Endothelial cell of hepatic sinusoid (primary cell): ENCODE results near the gene MIPEP.
"Not testable (repeated sequence)": the region's sequence is repeated elsewhere in the genome, so short reads cannot be mapped to it uniquely, and the experiment has no call there.

Experiments
- in situ Hi-C: cut with HindIII; loops from 2 replicates; pipeline ENCODE4 v1.10.0; 2017; ENCODE audit warnings: low sequenced_read_pairs

MIPEP gene

DNA sequence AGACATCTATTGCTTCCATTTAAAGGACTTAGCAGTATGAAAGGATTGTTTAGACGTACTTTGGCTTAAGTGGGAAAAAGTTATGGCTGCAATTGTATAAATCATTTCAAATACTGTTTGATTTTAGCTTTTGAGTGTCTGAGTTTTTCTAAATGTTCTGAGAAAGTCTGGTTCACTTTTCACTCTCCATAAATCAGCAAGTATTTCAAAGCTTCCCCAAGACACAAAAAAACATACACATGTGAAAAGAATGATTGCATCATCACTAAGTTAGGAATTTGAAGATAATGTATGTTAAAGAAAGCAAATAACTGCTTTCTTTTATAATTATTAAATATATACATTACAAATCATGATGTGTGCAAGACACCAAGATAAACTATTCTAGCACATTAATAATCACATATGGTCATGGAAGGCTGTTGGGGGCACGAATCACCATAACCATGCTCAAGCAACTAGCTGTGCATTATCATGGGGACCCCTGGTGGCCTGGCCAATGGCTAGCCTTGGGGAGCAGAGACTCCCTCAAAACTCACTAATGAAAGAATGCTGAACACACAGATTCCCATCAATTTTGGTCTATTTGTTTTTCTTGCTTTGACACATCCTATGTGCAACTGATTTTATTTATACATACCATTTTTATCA, 111.1 kb downstream of the MIPEP start:
- in situ Hi-C loops = no loop called here

DNA sequence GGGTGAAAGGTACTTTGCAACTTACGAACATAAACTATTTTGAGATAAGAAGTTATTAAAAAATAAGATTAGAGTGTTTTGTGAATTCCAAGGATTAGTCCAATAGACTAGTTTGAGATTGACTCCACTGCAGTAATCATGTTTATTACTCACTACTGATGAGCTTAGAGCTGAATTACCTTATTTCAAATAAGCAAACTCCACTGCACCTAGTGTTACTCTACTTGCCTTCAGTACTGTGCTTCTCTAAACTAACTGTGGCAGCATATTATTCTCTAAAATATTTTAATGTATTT, 111.7 kb downstream of the MIPEP start:
- in situ Hi-C loops = no loop called here

DNA sequence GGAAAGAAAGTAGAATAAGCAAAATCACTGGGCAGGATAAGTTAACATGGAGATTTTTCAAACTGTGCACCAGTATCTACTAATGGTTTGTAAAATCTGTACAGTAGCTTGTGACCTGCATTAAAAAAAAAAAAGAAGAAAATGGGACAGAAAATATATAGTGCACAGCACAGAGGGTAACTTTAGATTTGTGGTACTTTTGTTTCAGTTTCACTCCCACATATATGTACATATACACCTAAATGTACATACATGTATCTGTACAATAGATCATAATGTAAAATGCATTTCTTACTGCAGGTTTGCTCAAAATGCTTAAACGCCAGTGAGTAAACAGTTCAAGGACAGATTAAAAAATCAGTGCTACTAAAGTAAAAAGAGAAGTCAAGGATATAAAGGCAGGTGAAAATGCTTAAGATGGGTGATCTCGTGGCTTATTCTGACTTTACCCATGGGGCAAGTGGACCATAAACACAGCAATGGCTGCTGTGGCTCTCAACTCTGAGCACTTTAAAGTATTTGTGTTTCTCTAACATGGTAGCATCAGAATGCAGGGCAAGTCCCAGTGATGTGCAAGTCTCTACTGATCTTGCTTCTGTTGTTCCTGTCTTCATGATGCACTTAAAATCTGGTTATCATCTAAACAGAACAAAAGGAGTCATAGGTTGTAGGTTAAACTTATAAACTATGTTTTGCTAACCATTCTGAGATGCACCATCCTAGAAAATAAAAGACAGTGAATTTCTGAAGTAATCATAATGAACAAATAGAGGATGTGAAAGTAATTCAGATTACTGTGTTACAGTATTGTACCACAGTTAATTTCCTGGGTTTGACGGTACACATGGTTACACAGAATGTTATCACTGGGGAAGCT, 112.3 kb downstream of the MIPEP start:
- in situ Hi-C loops = no loop called here

DNA sequence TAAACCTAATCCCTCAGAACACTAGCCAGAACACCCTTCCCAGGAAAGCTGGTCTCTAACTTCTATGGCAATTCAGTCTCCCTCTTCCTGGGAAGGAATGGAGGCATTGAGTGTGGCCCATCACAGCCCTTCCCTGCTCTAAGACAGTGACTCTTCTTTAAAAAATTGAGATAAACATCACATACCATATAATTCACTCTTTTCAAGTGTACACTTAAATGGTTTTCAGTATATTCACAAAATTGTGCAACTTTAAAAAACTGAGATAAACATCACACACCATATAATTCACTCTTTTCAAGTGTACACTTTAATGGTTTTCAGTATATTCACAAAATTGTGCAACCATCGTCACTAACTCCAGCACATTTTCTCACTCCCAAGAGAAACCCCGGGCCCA, 116.5 kb downstream of the MIPEP start:
- in situ Hi-C loops = no loop called here

DNA sequence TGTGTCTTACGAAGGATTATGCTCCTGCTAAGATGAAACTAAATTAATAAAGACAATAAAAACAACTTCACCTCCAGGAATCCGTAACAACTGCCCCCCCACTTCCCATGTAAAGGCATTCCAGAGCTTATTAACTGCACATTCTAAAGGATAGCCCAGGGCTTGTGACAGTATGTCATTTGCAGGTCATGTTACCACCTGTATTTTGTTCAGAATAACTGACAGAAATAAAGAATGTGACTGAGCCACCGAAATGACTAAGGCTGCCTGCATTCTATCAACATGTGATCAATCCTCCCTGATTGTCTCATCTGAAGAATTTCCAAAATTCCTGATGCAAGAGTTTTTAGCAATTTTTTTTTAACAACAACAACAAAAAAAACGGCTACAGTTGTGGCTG, 117.2 kb downstream of the MIPEP start:
- in situ Hi-C loops = no loop called here

DNA sequence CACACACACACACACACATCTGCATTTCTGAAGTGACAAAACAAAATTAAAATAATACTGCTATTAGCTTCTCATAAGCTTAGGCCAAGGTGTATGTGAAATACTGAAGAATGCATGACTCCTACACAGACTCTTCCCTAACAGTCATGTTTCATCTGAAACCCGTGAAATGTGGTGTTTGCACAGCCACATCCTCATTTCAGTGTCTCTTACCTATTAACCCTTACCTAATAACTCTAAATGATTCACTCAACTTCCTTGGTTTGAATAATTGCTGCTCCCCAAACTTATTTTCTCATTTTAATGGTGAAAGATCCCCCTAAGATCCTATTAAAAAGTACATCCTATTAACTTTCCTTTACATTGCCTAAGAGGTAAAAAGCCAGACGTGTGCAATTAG, 117.6 kb downstream of the MIPEP start:
- in situ Hi-C loops = no loop called here

DNA sequence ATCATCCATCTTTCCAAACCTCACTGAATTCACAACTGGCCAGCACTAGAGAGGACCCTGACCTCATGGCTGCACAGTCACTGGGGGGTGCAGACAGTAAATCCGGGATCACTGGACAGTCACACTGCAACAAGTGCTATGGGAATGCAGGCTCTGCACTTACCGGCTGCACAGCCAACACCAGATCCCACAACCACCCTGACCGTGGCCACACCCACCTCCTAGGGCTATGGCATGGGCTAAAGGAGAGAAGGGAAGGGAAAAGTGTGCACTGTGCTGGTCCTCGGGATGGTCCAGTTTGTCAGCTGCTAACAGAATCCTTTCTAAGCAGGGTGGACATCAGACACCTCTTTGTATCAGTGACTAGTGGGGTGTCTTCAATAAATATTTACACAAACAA, 118.2 kb downstream of the MIPEP start:
- in situ Hi-C loops = no loop called here

DNA sequence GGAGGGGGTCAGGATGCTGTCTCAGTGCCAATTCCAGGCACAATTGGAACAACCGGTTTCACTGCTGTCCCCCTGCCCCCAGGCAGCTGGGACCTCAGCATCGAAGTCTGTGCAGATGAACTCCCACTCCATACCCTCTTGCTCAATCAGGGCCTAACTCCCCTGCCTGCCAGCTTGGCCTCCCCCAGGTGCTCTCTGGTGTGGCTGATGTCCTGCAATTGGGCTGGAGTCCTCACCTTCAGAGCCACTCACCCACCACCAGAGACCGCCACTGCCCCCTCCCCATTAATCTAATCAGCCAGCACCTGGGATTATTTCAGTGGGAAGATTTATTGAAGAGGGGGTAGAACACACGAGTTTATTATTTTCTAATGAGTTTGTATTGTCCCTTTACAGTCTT, 118.8 kb downstream of the MIPEP start:
- in situ Hi-C loops = no loop called here

DNA sequence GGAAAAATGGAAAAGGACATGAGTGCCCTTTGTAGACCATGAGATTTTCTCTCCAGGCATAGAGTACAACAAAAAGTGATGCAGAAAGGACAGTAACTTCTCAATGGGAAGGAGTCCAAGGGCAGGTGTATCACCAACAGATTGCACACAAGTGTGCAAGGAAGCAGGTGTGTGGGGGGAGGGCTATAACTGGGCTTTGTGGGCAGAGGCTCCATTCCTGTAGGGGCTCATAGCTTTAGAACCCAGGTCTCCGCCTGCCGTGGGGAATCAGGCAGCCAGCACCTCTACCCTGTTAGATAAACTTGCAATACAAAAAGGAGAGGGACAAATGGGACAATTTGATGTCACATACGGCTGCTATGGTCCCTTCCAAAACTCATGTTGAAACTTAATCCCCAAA, 119.8 kb downstream of the MIPEP start:
- in situ Hi-C loops = no loop called here

DNA sequence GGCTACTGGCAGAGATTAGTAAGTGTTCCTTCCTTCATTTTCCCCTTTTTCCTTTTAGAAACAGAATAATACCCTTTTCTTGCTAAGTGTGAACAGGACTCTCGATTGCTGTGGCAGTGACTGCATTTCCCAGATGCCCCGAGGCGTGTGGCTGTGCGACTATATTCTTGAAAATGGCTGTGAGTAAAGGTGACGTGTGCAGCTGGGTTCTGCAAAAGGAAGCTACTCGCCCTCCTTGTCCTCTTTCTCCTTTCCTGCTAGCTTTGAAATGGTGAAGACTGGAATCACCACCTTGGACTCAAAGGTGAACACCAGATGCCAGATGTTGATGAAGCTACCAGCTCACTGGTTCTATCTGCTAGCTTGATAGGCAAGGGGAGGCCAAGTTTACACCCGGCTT, 121.4 kb downstream of the MIPEP start:
- in situ Hi-C loops = no loop called here

DNA sequence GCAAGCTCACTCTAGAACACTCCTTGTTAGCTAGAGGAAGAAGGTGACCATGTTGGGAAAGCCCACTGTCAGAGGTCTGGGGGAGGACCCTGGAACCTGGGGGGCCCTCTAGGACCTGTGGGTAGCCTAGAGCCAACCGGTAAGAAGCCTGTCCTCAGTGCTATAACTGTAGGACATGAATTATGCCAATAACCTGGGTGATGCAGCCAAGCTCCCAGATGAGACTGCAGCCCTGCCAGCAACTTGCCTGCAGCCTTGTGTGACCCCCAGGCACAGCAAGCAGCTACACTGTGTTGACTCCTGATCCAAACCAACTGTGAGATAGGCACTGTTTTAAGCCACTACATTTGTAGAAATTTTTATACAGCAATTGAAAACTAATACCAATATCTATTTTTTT, 122.3 kb downstream of the MIPEP start:
- in situ Hi-C loops = no loop called here

DNA sequence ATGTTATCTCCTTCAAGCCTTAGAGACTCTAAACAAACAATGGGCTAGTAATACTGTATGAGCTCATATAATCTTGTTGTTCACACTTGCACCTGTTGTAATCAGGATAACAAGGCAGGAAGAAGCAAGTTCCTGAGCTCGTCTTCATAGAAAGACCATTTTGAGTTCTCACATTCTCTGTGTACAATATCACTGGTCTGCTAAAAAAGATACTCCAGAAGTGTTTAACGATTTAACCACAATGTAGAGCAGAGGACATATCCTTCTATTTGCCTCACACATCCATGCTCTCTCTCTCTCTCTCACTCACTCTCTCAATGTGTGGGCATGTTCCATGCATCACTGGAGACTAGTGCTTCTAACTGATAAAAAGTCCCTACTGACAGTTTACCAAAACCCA, 122.9 kb downstream of the MIPEP start:
- in situ Hi-C loops = no loop called here

DNA sequence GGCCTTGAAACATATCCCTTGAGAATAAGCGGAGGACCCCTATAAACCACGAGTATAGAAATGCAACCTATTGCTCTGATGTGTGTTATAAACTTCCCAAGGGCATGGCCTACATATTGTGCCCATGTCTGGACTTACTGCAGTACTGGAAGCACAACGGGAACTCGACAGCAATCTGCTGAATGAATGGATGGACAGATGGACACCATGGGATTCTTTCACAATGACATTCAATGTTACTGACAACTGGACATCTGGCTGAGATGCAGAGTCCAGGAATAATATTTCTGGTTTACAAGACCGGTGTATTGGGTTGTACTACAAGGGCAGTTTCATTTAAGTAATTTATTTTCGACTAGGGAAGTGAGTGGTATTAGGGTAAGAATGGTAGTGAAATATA, 123.7 kb downstream of the MIPEP start:
- in situ Hi-C loops = no loop called here

DNA sequence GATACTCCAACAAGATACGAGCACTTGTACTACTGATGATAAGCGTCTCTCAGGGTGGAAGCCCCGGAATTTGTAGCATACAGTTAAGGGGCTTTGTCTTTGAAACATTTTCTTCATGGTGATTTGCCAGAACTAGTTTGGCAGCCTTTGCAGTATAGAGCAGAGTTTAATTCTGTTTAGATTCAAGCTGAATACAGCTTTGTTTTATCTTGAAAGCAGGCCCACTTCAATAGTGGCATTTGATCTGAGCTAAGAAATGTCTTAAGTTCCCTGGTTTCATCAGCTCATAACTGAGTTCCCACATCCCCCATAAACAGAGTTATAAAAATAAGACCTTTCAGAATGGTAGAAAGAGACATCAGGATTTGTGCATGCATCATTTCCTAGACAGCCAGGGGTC, 125.9 kb downstream of the MIPEP start:
- in situ Hi-C loops = no loop called here

DNA sequence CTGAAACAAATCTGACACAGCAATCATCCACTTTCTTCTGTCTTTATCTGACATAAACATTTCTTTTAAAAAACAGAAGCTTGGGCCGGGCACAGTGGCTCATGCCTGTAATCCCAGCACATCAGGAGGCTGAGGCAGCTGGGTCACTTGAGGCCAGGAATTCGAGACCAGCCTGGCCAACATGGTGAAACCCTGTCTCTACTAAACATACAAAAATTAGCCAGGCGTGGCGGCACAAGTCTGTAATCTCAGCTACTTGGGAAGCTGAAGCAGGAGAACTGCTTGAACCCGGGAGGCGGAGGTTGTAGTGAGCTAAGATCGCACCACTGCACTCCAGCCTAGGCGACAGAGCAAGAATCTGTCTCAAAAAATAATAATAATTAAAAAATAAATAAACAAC, 127.4 kb downstream of the MIPEP start:
- in situ Hi-C loops = not testable (repeated sequence)

DNA sequence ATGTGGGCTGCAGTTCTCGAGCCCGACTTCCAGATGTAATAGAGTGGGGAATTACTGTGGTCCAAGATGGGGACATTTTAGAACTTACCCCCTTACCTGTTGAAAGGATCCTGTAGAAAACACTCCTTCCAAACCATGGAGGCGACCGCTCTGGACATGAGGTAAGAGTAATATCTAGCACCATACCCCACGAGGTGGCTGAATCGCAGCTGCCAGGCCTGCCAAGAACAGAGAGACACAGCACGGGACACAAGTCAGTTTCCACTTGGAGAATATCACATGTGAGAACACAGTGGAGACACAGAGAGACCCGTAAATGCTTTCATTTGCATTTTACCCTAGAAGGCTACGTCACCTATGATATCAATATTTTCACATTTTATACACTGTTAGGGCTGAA, 129.2 kb downstream of the MIPEP start:
- in situ Hi-C loops = no loop called here

DNA sequence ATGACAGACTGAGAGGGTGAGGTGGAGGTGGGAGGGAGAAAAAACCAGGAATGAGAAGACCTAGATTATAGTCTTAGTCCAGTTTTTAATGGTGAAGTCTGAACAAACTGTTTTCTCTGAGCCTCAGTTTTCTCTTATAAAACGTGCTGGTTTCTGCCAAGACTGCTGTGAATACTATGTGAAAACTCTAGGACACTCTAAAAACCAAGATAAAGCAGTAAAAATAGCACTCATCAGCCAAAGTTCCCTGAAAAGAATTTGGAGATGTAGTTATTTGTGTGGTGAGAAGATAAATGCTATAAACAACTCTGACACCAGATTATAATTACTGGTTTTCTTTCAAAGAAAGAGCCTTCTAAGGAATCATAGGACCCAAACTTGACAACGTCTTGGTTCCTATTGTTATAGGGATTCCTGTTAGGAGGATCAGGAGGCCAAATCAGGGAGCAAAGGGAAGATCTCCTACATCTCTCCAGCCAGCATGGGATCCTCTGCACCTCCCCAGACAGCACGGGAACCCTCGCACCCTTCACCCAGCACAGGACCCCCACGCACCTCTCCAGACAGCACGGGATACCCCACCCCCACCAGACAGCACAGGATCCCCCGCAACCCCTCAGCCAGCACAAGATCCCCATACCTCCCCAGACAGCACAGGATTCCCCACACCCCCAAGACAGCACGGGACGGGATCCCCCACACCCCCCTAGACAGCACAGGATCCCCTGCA, 130.2 kb downstream of the MIPEP start:
- in situ Hi-C loops = no loop called here

DNA sequence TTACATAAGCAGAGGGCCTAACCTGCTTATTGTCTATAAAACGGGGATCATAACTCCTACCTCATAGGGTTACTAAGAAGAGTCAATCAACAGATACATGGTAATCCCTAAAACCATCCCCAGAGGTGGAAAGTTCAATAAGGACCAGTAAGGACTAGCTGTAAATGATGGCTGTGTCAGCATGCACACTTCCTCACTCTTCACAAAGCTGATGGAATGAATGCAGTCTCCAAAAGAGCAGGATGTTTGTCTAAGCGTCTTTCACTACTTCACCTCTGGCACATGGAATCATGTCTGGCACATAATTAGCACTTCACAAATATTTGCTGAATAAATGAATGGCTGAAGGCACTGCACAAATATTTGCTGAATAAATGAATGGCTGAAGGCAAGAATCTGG, 134.2 kb downstream of the MIPEP start:
- in situ Hi-C loops = no loop called here

DNA sequence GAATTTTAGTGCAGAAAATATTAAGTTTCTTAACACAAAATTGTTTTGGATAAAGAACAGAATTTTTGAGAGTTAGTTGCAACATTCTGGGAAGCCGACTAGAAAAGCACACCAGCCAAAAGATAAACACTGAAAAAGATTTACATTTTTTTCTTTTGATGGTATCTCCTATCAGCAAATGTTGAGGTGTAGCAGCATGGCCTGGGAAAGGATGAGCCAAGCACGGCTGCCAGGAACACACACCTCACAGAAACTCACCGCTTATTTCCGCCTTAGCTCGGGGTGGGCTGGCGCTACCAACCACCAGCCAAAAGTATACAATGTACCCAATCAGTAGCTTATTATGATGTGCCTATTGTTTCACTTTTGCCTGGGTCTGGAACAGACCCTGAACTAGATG, 134.7 kb downstream of the MIPEP start:
- in situ Hi-C loops = no loop called here

DNA sequence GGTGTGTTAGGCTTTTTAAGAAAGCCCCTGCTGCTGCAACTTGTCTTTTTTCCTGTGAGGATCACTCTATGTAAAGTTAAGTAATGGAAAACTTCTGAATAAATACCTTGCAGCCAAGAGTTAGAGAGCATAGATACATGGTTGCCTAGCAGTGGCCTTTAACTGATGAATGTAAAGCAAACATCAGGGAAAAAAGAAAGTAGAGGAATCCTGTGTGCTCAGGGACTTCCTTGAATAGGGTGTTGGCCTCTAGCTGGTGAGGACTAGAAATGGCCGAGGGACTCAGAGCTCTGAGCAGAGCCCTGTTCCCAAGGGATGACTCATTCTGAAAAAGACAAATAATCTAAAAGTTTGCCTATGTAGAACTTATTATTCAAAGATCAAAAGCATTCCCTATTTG, 135.7 kb downstream of the MIPEP start:
- in situ Hi-C loops = no loop called here

DNA sequence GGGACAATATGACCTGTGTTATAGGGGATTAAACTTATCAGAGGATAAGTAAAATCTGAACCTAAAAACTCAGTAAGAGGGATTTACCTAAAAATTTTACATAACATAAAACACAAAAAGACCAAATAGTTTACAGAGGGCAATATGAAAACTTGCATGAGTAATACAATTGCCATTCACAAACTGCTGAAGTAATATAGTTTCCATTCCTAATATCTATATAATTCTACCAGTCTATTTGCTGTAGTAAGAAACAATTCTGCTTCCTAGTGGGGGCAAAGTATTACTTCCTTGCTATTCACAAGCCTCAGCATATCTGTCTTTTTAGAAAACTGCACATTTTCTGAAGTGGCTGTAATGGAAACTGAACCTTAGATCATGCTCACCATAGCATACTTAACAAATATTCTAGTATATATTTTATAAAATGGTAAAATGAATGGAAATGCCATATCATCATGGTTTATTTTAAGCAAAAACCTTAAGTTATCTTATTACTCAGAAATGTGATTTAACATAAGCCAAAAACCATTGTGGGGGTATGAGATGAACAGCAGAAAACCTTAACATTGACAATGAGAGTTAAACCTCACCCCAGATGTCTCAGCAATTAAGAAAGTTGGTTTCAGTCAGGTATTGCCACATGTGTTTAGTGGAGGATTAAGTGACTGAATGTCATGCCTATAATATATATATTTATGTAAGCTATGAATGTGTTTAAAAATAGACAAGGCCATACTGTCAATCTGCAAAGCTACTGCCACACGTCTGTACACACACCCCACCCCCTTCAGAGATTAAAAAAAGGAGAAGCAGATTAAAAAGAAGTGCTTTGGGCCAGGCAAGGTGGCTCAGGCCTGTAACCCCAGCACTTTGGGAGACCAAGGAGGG, 136.8 kb downstream of the MIPEP start:
- in situ Hi-C loops = no loop called here
